RWPE1 (cell line): Measurements from ENCODE around the gene ZIC2.

Experiments used
- CTCF ChIA-PET: fragments of 350-600 bp; sonication (Branson Sonifier 250); formaldehyde crosslinking; extraction: SDS; loops from one replicate; lab custom pipeline; 2021; lab: Yijun Ruan, JAX
- POLR2A ChIA-PET: fragments of 400-600 bp; formaldehyde crosslinking; extraction: SDS; loops from one replicate; lab custom pipeline; 2020; ENCODE audit warnings: antibody characterized with exemption; ENCODE audit not compliant: low non-redundant PET; lab: Yijun Ruan, JAX
- DNase-seq: peaks from one replicate; pipeline ENCODE4 v3.0.0; 2012; ENCODE audit warnings: low spot score
- H3K27ac ChIP-seq: fragments of 450-650 bp; 2 replicates; pipeline ENCODE4 v1.5.1; 2017
- TF ChIP-seq, protein P1 (sequence below): fragments of 450-650 bp; conservative IDR thresholded peaks from 2 replicates; pipeline ENCODE4 v1.5.1; 2017; ENCODE audit warnings: low read depth, mild to moderate bottlenecking

ZIC2 gene

DNA sequence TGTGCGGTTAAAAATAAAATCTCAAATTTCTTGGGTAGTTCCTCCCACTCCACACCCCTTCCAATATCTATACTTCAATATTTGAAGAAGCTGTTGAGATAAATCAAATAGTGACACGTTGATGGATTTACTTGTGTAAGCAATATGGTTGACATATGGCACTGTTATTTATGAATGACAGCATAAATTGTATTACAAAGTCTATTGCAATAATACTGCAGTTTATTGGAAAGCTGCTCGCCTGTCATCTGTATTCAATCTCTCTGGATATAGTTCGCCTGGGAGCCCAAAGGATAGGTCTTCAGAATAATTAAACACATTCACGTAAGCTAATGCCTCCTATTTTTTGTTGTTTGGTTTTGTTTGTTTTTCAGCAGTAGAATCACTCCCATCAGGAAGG is 5.0 kb upstream of the ZIC2 start:
- DNase-seq: no peak
- TF ChIP-seq, protein P1, sequence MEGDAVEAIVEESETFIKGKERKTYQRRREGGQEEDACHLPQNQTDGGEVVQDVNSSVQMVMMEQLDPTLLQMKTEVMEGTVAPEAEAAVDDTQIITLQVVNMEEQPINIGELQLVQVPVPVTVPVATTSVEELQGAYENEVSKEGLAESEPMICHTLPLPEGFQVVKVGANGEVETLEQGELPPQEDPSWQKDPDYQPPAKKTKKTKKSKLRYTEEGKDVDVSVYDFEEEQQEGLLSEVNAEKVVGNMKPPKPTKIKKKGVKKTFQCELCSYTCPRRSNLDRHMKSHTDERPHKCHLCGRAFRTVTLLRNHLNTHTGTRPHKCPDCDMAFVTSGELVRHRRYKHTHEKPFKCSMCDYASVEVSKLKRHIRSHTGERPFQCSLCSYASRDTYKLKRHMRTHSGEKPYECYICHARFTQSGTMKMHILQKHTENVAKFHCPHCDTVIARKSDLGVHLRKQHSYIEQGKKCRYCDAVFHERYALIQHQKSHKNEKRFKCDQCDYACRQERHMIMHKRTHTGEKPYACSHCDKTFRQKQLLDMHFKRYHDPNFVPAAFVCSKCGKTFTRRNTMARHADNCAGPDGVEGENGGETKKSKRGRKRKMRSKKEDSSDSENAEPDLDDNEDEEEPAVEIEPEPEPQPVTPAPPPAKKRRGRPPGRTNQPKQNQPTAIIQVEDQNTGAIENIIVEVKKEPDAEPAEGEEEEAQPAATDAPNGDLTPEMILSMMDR: no peak
- ChIA-PET CTCF (no interaction called here), POLR2A (no interaction called here)
- no peak overlapping the region for H3K27ac ChIP-seq

DNA sequence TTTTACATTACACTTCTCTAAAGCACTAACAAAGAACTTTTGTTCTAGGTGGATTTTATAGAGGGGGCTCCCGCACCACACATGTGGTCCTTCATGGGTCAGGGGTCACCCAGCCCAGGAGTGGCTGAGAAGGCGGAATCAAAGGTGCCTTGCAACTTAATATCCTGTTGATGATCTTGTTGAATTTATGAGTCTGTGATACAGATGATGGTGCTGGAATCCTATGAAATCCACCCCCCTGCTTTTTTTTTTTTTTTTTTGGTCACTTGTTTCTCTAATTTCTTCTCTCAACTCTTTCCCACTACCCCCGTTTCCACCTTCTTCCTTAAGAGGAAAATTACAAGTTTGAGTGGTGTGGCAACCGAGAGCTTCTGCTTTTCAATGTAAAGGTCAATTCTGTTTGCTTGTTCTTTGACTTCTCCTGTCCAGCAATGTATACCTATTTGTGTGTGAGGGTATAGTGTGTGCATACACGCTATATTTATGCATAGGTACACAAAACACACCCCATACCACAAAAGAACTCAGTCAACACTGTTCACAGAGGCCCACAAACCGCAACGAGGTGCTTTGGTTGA is 4.2 kb upstream of the ZIC2 start:
- POLR2A ChIA-PET: no interaction called here
- CTCF ChIA-PET: no interaction called here
- no peak for DNase-seq
- TF ChIP-seq, protein P1: no peak
- no peak overlapping the region for H3K27ac ChIP-seq

DNA sequence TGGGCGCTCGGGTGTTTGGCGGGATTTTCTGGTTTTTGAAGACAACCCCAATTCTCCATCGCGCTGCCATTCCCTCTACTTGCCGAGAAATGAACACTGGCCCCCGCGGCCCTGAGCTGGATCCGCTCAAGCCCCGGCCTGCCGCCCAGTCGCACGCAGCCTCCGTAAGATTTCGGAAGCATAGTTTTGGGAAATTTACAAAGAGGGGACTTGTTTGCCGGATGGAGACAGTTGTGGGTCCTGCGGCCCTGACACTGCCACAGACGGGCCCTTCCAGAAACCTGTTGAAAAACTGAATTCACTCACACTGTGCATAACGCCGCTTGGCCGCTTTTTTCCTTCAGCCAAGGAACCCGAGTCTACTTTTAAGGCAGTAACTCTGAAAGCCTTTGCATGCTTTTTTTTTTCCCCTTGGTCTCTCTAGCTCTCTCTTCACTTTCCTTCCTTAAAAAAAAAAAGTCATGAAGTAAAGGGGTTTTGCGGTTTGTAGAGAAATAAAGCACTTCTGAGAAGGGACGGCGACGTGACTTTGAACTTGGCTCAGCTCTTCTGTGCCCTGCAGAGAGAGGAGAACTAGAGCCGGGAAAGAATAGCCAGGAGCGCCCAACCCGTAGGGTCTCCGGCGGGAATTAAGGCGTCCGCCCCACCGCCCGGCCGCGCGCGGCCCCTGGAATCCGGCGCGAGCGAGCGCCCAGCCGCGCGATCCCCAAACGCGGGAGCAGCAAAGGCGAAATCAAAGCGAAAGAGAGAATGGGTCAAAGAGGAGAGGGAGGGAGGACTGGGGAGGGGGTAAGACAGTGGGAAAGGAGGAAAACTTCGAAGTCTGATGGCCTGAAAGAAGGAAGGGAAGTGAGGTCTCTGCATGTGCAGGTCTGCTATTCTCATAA is 3.4 kb upstream of the ZIC2 start:
- ChIA-PET POLR2A (no interaction called here), CTCF (no interaction called here)
- H3K27ac ChIP-seq: no peak overlapping the region
- no peak for DNase-seq
- TF ChIP-seq, protein P1: no peak

DNA sequence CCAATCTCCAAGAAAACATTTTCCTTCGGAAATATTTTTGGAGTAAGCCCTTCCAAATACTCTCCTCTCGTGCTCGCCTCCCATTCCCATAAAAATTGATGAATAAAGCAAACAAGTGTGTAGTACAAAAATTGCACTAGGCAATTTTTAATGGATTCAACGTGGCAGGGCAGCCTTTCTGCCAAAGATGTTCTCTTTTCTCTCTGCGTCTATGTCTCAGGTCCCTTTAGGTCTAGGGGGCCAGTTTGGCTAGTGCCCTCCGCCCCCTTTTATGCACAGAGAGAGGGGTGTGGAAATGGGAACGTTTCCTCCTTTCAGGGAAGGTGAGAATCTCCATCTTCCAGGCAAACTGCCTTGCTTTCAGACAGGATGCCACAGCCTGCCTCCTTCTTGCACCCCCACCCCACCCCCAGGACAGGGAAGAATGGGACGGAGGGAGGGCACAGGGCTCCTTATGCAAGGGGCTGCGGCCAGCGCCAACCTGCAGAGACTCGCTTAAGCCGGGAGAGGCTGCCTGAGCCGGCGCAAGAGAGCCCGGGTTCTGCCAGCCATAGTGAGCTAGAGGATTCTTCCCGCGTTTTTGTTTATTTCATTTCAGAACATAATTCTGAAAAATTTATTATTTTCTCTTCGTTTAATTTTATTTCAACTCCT is 2.7 kb upstream of the ZIC2 start:
- no peak for DNase-seq
- ChIA-PET CTCF (no interaction called here), POLR2A (no interaction called here)
- TF ChIP-seq, protein P1: no peak
- H3K27ac ChIP-seq: no peak overlapping the region

DNA sequence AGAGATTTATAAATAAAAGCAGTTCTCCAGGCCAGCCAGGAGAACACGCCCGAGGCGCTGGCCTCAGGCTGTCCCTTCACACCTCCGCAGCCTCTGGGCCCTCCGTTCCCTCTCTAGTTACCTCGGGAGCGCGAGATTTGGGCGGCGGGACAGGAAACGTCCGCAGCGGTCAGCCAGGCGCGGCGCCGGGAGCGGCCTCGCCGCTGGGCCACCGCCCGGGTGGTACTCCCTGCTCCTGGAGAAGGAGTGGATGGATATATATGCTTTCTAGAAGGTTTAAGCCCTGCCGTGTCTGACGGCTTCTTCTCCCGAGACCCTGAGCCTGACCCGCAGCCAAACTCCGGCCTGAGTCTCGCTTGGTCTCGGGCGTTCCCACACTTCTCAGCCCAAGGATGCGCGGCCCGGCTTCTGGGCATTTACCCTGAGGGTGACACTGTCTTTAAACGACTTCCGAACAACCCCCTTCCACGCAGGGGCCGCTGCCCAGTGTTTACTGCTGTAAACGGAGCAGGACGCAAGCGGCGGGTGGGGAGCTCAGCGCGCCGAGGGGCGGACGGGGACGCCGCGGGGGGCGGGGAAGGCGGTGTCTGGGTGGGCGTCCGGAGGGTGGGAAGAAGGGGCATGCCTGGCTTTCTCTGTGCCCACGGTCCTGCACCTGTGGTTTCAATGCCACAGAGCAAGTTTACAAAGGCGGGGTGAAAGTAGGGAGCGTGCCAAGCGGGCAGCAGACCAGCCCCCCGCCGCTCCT is 2.0 kb upstream of the ZIC2 start:
- TF ChIP-seq, protein P1: no peak
- no peak overlapping the region for H3K27ac ChIP-seq
- POLR2A ChIA-PET: no interaction called here
- DNase-seq: no peak
- CTCF ChIA-PET: interaction anchor here (1.7 kb wide), 1 partner anchor 535 kb away, joined by 5 read pairs; no protein-coding TSS in a partner anchor
